GM19099 (cell line): Measurements from ENCODE around the gene DCUN1D3.
A peak's percentile ranks its signal among the peaks of the same experiment; 100 is the strongest.

Source experiments
- POLR2A ChIP-seq: IDR thresholded peaks from 3 replicates; pipeline ENCODE4 v1.6.1; 2011; ENCODE audit warnings: low read depth; ENCODE audit not compliant: insufficient read length; ENCODE audit errors: extremely low read depth

Gene DCUN1D3

GRCh38 chr16:20900299-20901067, at the start of gene DCUN1D3, which contains the start of gene LYRM1:
Gene DCUN1D3, minus strand, starts transcription at chr16:20900358. Its CDS starts 37,820 bp downstream, at chr16:20862538.
Gene LYRM1, plus strand, starts transcription at chr16:20900771. Its CDS starts 14,785 bp downstream, at chr16:20915556.
- TF ChIP-seq POLR2A = peak; percentile 86

GRCh38 chr16:20949660-20950059, 49.5 kb upstream of the DCUN1D3 start:
- no peak for TF ChIP-seq POLR2A

GRCh38 chr16:20948444-20948843, 48.3 kb upstream of the DCUN1D3 start:
- no peak for TF ChIP-seq POLR2A

GRCh38 chr16:20946015-20946629, 46.0 kb upstream of the DCUN1D3 start:
- no peak for TF ChIP-seq POLR2A

GRCh38 chr16:20944861-20945574, 44.9 kb upstream of the DCUN1D3 start:
- TF ChIP-seq POLR2A = no peak

- no peak for TF ChIP-seq POLR2A
These were observed 42.1 kb upstream of the DCUN1D3 start for GRCh38 chr16:20942256-20942655.

- no peak for TF ChIP-seq POLR2A
These were observed 41.4 kb upstream of the DCUN1D3 start for GRCh38 chr16:20941636-20941926.

GRCh38 chr16:20940871-20941635, 40.9 kb upstream of the DCUN1D3 start:
- no peak for TF ChIP-seq POLR2A

- no peak for TF ChIP-seq POLR2A
These were observed 39.5 kb upstream of the DCUN1D3 start for GRCh38 chr16:20939611-20940010.

- TF ChIP-seq POLR2A = no peak
These were observed 38.3 kb upstream of the DCUN1D3 start for GRCh38 chr16:20938426-20938825.

GRCh38 chr16:20937736-20938135, 37.6 kb upstream of the DCUN1D3 start:
- TF ChIP-seq POLR2A = no peak

- no peak for TF ChIP-seq POLR2A
These were observed 33.4 kb upstream of the DCUN1D3 start for GRCh38 chr16:20933589-20933988.

GRCh38 chr16:20931066-20931600, 31.0 kb upstream of the DCUN1D3 start:
- no peak for TF ChIP-seq POLR2A

- TF ChIP-seq POLR2A = no peak
These were observed 30.2 kb upstream of the DCUN1D3 start for GRCh38 chr16:20930365-20930690.

GRCh38 chr16:20928774-20929411, 28.7 kb upstream of the DCUN1D3 start:
- no peak for TF ChIP-seq POLR2A

GRCh38 chr16:20925751-20926150, 25.6 kb upstream of the DCUN1D3 start:
- no peak for TF ChIP-seq POLR2A
